NCI-H1417 (cell line): ENCODE results near the gene UBE3B.

Experiments
- DNase-seq, 3 experiments: peaks; one replicate each; lab custom pipeline; 2025; lab: John Stamatoyannopoulos, UW

UBE3B gene

DNA sequence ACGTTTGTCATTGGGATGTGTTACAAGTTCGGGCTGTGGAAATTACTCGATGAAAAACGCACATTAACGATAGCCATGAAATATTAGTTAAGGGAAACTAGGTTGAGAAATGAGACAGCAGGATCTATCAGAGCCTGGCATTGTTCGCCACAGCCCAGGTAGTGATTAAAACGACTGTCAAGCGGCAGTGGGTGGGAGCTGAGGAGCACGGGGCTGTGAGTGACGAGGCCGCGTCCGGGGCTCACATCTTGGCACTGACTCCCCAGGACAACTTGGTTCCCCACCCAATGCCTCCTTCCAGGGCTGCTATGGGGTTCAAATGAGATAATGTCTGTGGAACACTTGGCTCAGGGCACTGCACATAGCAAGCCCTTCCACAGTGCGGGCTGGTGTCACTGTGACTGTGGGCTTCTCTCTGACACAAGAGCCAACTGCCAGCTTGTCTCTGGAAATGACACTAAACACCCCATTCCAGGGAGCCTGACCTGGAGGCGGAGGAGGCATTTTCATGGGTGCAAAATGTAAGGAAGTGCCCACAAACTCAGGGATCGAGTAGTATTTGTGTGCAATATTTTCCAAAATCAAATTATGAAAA, 76.6 kb downstream of the UBE3B start:
- DNase-seq: peak in 1 of 3 experiments; percentile 50

GRCh38 chr12:109554761-109555160, 77.3 kb downstream of the UBE3B start:
- DNase-seq: peak in 1 of 3 experiments; percentile 52

GRCh38 chr12:109555431-109556315, 78.2 kb downstream of the UBE3B start:
- DNase-seq: no peak

- DNase-seq: no peak
These were observed 79.8 kb downstream of the UBE3B start for GRCh38 chr12:109557200-109557599.

- no peak for DNase-seq
These were observed 80.4 kb downstream of the UBE3B start for GRCh38 chr12:109557805-109558204.

GRCh38 chr12:109558374-109559199, 81.2 kb downstream of the UBE3B start:
- DNase-seq: no peak

DNA sequence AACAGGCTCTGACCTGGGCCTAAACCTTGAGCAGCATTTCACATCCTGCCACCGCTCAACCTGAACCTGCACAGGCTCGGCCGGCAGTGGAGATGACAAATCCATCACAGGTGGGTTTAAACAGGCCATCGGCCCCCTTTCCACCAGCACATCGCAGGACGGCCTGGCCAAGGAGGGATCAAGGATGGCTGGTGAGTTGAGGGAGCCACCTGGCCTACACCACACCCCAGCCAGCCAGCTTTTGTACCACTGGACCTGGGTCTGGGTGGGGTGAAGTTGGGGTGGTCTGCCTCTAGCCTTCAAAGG, 81.7 kb downstream of the UBE3B start:
- no peak for DNase-seq

DNA sequence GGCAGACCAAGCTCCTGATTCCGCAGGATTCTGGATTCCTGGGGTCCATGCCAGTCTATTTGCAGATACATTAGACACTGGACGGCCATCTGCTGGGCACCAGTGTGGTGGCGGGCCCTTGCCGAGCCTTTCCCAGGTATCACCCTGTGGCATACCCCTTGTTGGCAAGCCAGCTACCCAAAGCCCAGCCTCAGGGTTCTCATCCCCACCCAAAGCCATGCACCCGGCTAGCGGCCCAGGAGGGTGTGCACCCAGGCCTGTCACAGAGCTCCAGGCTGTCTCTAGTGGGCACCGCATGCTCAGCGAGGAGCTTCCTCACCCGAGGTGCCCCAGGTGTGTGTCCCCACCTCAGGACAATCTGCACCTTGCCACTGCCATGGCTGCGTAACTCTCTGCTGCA, 82.2 kb downstream of the UBE3B start:
- DNase-seq: no peak

- DNase-seq: no peak
These were observed 83.7 kb downstream of the UBE3B start for GRCh38 chr12:109560867-109561710.

DNA sequence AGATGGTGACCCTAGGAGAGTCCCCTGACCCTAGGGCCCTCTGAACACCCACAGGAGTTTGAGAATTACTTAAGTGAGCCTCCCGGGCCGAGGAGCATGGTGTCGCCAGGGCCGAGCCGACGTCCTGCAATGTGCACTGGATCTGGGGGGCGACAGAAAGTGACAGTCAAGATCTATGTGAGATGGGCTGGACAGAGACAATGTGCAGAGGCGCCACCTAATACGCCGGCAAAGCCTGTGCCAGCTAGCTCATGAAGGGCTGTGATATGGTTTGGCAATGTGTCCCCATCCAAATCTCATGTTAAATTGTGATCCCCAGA, 84.2 kb downstream of the UBE3B start:
- DNase-seq: no peak

GRCh38 chr12:109562871-109563270, 85.4 kb downstream of the UBE3B start:
- no peak for DNase-seq

- no peak for DNase-seq
These were observed 86.2 kb downstream of the UBE3B start for GRCh38 chr12:109563291-109564284.

GRCh38 chr12:109566424-109566823, 89.0 kb downstream of the UBE3B start:
- no peak for DNase-seq

DNA sequence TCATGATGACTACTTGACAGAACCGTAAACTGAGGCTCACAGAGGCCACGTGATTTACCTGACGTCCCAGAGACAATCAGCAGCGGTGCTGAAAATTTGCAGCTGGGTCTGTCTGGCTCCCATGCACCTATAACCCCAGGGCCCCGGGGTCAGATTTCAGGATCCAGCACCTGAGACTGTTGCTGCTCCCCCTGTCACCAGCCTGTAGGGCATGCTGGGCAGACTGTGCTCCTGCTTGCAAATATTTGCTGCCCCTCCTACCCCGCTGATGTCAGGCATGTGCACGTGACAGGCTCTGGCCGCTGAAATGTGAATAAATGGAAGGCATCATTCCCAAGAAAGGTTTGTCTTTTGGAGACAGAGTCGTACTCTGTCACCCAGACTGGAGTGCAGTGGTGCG, 89.9 kb downstream of the UBE3B start:
- no peak for DNase-seq

DNA sequence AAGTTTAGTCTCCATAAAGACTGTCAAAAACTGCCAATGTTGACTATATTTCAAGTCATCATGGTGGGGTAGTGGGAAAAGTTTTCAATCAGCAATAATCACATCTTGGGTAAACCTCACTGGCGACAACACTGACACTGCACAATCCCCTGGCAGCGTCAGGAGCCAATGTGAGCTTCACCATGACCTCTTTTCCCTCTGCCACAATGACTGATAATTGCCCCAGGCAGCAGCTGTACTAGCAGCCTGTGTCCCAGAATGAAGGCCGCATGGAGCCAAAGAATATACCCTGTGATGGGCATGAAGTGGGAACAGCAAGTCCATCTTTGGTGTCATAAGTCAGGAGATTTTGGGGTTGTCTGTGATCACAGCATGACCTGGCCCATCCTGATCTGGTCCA, 90.5 kb downstream of the UBE3B start:
- DNase-seq: no peak

- no peak for DNase-seq
These were observed 91.1 kb downstream of the UBE3B start for GRCh38 chr12:109568486-109568885.

DNA sequence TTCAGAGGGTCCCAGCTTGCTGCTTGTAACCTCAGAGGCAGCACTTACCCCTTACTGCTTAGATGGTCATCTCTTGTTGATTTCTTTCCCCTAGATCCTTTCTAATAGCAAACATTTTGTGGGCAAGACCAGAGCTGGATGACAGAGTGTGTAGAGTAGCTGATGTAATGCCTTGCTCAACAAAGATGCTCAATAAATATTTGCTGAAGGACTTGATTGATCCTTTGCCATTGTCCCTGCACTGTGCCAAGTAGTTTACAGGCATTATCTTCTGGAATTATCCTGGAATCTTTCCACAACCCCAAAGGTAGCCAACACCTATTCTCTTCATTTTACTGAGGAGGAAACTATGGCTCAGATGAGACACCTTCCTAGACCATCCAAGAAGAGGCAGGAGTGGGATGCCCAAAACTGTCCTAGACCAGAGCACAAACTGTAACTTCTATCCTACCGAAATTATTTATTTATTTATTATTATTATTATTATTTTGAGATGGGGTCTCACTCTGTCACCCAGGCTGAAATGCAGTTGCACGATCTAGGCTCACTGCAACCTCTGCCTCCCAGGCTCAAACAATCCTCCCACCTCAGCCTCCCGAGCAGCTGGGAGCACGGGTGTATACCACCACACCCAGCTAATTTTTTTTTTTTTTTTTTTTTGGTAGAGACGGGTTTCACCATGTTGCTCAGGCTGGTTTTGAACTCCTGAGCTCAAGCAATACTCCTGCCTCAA, 94.5 kb downstream of the UBE3B start:
- no peak for DNase-seq

- no peak for DNase-seq
These were observed 95.0 kb downstream of the UBE3B start for GRCh38 chr12:109572506-109572845.

DNA sequence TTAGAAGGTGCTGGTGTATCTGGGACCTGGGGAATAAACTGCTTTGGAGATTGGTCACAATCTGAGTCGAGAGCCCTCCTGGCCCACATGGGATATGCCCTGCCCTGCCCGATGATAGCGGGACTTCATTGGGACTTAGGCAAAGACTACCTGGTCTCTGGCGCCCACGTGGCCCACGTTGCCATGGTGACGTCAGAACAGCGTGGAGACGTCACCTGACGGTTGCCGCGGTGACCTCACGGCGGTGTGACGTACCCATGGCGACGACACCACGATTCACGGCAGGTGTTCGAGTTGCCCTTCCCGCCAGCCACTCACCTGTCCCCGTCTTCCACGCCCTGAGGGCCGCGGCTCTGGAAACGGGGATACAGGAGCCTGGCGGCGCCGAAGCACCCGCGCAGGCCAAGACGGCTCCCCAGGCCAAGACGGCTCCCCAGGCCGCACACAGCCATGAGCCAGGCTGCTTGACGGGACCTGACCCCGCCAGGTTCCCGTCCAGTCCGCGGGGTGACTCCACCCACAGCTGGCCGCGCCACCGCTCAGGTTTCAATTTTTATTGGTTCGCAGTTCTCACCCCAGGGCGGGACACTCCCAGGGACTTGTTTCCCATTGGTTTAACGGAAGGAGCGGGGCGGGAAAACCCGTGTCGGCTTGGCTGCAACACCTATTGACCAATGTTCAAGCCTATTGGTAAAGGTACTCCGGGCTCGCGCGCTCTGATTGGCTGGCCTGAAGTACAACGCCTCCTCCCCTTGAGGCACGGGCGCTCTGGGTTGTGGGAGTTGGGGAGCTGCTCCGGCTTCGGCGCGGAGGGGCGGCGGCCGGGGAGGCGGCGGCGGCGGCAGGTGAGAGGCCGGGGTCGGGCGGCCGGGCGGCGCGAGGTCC, 95.8 kb downstream of the UBE3B start, which contains the start of the genes MMAB and MVK:
Gene MMAB, minus strand, starts transcription at position 476 of the 885 bp plus-strand sequence. Its CDS starts 24 bp downstream, at position 452.
Gene MVK, plus strand, starts transcription at position 766 of the 885 bp plus-strand sequence. CDS start 1,029 bp downstream, outside the sequence.
- peak; percentile 100 for DNase-seq
